Fibroblast of skin of right biceps (primary cell): ENCODE data around the gene GSTT2B.
"Not testable (repeated sequence)": the region's sequence is repeated elsewhere in the genome, so short reads cannot be mapped to it uniquely, and the experiment has no call there.

Source experiments
- DNase-seq: peaks from one replicate; pipeline ENCODE4 v3.0.0-alpha.2; 2013

The GSTT2B gene

DNA sequence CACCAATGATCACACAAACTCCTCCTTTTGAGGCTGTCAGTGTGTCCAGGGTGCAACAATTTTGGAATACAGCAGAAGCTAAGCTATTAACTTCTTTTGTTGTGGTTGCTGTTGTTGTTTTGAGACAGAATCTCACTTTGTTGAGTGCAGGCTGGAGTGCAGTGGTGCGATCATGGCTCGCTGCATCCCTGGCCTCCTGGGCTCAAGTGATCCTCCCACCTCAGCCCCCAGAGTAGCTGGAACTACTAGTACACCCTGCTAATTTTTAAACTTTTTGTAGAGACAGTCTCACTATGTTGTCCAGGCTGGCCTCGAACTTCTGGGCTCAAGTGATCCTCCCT lies 22.0 kb downstream of the GSTT2B start:
- no peak for DNase-seq

DNA sequence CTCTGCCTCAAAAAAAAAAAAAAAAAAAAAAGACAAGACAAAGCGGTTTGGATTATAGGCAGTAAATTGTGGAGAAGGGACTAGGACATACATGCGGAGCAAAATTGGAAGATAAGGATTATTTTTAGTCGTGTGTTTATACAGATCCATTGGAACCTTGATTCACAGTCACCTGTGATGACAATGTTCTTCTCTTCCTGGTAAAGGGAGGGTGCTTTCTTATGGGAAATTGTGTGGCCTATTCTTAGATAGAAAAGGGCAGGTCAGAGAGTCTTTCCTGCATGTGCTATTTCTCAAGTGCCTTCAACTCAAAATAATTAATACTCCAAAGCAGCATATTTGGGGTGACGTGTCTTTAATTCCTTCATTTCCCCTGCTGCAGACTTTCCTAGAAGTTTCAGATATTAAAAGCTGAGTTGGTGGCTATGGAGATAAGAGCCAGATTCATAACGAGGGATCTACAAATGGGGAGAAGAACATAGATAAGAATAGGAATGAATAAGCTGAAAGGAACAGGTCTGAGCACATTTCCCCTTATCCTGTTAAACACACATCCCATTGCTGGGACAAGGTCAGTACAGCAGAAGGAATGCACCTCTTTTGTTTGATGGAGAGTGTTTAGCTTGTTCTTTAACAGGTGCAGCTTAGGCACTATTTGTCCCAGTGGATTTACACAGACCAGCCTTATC lies 22.5 kb downstream of the GSTT2B start:
- no peak for DNase-seq

DNA sequence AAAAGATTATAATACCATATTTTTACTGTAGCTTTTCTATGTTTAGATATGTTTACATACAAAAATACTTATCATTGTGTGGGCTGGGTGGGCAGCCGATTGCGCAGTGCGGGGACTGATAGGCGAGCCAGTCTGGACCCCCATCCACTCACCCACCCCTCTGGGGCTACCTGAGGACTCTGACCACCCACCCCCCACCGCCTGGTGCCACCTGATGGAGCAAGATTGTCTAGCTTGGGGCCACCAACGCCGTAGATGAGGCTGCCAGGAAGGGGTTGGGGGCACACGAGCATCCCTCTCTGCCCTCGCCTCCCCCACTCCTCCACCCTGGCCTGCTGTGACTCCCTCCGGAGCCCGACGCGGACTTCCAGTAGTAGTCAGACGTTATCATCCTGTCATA lies 34.4 kb downstream of the GSTT2B start:
- DNase-seq: no peak

DNA sequence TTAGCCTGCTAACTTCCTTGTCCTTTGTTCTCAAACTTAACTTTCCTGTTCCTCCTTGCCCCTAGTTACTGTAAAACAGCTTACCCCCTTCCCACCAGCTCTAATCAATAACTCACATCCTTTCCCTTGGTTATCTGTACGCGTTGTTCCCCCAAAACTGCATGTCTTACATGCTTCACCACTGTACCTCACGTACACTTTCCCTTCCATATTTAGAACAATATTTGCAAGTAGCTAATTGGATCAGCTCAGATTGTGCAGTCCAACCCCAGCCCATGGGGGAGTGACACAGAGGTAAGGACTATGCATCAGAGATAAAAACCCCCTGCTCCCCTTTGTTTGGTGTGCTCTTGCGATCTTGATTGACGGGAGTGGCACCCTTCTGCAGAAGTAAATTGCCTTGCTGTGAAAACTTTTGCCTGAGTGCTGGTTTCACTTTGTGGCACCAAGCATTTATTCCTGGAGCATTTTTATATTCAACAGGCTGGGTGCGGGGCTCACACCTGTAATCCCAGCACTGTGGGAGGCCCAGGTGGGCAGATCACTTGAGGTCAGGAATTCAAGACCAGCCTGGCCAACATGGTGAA lies 35.9 kb downstream of the GSTT2B start:
- DNase-seq: no peak

DNA sequence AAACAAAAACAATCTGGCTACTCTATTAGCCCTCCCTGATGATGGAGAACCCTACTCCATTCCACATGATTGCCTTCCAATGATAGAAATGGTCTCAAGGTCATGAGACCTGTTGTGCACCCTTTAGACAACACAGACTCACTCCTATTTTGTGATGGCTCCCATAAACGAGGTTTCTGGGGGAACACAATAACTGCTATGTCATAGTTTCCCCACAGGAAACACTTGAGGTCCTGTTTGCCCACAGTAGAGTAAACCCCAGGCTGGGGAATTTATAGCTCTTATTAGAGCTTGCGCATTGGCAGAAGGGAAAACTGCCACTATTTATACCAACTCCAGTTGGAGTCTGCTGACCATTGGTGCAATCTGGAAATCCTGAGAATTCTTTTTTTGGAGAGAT lies 38.1 kb downstream of the GSTT2B start:
- no peak for DNase-seq

DNA sequence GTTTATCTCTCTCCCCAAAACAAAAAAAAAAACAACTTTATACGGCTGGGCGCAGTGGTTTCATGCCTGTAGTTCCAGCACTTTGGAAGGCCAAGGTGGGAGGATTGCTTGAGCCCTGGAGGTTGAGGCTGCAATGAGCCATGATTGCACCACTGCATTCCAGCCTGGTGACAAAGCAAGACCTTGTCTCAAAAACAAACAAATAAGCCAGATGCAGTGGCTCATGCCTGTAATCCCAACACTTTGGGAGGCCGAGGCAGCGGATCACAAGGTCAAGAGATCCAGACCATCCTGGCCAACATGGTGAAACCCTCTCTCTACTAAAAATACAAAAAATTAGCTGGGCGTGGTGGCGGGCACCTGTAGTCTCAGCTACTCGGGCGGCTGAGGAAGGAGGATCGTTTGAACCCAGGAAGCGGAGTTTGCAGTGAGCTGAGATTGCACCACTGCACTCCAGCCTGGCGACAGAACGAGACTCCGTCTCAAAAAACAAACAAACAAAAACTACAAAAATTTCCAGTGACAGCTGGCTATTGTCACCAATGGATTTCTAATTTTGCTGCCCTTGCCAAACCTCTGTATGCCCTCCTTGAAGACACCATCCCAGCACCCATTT lies 39.3 kb downstream of the GSTT2B start:
- DNase-seq: peak; percentile 11

DNA sequence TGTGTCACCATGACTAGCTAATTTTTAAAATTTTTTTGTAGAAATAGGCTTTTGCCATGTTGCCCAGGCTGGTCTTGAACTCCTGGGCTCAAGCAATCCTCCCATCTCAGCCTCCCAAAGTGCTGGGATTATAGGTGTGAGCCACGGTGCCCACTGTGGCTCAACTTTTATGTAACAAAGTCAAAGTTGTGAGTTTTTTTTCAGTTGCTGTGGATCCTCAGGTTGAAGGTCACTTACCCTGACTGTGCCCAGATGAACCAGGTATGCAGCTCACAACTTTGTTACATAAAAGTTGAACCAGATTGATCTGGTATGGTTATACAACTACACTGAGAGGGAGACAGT lies 40.8 kb downstream of the GSTT2B start:
- not testable (repeated sequence) for DNase-seq

DNA sequence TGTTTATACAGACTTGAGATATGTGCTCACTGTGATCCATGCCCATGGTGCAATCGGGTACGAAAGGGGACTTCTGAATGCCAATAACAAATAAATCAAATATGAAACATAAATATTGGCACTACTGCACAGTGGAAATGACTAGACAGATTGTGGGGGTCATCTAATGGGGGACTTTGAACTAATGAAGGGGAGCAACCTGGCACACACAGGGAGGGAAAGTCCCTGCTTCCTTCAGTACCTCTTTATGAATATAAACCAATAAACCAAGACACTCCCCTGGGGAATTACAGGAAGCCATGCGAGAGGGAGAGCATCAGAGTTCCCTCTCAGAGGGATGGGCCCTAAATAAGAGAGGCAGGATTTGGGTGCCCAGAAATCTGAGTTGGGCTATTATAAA lies 45.7 kb downstream of the GSTT2B start:
- DNase-seq: no peak

DNA sequence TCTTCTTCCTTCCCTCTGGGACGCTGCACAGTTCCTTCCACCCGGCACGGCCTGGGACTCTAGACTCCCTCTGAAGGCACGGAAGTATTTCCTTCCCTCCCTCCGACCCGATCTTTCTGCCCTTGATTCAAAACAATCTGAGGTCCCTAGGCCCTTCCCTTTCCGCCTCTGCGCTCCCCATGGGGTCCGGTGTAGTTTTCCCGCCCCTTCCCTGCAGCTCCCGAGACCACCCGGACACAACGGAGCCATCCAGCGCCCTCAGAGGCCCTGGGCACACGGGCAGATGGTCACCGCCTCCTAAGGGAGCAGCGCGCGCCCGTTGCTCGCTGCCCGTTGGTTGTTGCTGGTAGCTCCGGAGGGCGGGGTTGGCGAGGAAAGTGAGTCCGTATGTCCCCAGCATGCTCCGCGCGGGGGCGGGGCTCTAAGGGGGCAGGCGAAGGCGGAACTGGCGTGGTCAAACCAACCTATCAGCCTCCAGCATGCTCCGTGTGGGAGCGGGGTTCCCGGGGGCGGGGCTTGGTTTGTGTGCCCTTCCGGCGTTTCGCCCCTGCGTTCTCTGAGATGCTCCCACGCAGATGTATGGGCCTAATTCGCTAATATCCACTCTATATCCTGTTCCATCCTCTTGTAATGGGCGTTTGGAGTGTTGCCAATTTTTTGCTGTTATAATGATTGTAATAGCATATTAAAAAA lies 47.2 kb downstream of the GSTT2B start:
- DNase-seq: peak; percentile 99

DNA sequence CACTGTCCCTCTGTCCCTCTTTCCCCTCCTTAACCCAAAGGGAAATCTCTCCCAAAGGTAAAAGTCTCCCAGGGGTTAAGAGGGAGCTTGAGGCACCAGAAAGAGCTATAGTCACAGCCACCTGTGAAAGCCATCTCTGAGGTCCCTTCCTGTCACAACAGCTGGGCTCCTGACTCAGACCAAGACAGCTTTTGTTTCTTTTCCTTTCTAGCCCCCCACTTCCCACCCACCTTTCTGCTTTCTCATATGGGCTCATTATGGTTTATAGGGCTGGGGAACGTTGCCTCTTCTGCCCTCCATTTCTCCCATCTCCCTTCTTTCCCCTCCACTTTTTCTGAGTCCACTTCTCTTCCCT lies 47.7 kb downstream of the GSTT2B start:
- no peak for DNase-seq

DNA sequence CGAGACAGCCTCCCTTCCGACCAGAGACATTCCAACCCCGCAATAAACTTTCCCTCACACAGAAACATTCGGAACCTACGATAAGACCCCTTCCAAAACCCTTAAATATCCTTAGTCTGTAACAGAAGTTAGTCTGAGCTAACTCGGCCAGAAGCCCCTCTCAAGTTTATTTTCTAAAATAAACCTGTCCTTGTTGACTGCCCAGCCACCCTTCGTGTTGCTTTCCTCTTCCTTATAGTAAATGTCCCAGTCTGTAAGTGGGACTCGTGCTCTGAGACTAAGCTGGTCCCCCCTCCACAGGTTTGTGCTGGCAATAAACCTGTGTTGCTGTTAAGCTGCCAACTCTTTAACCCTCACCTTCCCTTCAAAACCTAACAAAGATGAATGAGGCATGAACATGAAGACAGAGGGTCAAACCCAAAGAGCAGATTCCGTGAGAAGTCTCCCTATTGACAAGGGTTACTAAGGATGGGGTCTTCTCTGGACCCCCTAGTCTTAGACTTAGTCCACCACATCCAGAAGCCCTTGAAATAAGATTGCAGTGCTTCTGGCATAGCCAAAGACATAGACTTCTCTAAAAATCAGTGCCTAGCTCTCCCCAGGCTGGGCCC lies 48.6 kb downstream of the GSTT2B start:
- no peak for DNase-seq

DNA sequence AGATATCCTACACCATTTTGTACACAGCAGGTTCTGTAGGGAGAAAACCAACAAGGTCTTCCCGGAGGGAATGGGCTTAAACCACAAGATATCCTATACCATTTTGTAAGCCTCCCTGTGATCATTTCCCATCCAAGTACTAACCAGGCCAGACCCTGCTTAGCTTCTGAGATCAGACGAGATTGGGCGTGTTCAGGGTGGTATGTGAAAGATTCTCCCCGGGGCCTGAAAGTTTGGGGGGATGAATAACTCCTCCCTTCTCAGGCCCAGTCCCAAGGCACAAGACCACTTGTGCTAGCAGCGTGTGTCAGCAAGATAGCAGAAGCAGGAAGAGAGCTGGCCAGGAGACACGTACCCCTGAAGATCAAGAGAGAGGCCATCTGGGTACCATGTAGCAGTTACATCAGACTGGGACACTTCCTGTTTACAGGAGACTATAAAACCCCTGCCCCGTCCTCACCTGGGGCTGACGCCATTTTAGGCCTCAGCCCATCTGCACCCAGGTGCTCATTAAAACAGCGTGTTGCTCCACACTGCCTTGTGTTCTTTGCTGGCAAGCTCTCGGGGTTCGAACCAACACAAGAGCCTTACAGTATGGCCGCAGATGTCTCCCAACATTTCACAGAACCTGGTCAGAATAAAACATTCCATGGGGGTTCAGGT lies 49.5 kb downstream of the GSTT2B start:
- no peak for DNase-seq

DNA sequence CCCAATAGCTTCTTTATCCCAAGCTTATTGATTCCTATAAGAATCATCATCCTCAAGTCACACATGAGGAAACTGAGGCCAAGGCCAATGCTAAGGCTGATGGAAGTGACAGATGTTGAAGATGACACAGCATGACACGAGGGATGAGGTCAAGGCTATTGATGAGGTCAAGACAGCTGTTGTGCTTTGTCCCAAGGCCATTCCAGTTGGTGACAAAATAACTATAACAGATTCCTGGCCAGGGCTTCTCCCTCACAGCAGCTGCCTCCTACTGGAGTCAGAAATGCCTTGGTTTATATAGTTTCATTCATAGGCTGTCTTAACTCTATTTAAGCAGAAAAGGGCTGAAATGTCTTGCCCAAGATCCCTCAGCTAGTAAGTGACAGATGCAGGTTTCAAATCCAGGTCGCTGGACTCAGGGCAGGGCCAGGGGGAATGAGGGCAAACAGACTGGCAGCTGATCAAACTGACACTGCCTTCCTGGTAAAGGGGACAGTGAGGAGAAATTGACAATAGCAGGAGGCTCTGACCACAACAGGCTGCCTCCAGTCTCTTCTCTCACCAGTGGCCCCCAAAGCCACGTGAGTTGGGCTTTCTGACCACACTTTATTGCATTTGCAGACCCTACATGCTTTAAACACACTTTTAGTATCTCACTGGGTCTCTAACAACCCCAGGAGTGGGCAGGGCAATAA lies 50.4 kb downstream of the GSTT2B start:
- no peak for DNase-seq

DNA sequence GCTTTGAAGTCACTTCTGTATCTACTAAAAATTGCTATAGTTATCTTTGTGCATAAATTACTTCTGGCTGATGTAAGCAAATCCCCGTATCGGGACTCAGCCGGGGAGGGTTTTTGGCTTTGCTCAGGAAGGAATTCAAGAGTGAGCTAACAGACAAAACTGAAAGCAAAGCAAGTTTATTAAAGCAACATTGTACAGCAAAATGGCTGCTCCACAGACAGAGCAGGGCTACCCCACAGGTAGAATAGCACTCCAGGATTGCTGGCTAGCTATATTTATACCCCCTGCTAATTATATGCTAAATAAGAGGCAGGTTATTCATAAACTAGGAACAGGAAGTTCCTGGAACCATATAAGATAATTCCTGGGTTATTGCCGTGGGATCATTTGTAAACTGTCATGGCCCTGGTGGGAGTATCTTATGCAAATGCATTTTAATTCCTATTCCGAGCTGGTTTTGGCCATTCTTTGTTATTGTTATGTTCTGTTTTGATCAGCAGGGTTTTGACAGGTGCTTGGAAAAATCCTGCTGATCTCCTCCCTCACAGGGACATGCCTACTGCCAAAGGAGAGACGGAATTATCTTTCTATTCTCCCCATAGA lies 51.6 kb downstream of the GSTT2B start:
- DNase-seq: no peak

DNA sequence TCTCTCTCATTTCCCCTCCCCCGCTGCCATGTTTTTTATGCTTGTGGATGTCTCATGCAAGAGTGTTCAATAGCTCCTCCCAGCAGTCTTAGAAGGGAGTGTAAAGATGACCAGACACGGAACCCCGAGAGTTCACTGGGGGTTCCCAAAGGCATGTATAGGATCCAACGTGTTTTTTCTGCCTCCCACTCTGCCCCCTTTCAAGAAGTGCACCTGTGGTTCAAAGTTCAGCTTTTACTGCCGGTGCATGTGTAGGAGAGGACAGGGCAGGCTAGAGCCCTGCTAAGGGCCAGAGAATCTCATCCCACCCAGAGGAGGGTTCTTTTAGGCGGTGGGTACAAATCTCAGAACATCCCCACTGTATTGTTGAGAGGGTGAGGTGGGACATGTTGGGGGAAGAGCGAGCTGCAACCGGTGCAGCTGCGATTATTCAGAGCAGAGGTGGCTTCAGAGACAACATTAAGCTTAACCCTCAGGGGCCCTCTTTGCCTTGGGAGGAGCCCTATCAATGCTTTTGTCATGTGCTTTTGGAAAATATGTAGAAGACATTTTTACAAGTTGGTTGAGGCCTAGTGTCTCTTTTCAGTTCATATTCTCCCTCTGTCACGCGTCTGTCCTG lies 52.3 kb downstream of the GSTT2B start:
- no peak for DNase-seq

DNA sequence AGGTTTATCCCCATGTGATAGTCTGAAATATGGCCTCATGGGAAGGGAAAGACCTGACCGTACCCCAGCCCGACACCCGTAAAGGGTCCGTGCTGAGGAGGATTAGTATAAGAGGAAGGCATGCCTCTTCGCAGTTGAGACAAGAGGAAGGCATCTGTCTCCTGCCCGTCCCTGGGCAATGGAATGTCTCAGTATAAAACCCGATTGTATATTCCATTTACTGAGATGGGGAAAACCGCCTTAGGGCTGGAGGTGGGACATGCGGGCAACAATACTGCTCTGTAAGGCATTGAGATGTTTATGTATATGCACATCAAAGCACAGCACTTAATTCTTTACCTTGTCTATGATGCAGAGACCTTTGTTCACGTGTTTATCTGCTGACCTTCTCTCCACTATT lies 53.6 kb downstream of the GSTT2B start:
- DNase-seq: not testable (repeated sequence)
